OCI-LY7 (cell line): ENCODE results near the gene PPP3CA.

Experiments
- CTCF ChIP-seq: fragments of 200-600 bp; sonication (generic); conservative IDR thresholded peaks from 2 replicates; pipeline ENCODE4 v1.5.1; 2014; ENCODE audit warnings: mild to moderate bottlenecking, antibody characterized with exemption, low read length, moderate library complexity, mixed read lengths
- EZH2phosphoT487 ChIP-seq: fragments of 200-600 bp; sonication (generic); IDR thresholded peaks from 2 replicates; pipeline ENCODE4 v1.6.1; 2018; ENCODE audit warnings: low read depth, borderline replicate concordance, mild to moderate bottlenecking, mixed run types, antibody characterized with exemption, low read length, moderate library complexity, mixed read lengths

- TF ChIP-seq EZH2phosphoT487 (no peak), CTCF (no peak)
Measured at GRCh38 chr4:101346351-101347266, 717 bp downstream of the PPP3CA start.
